Activated CD4-positive, alpha-beta T cell treated with anti-CD3 and anti-CD28 coated beads, Interleukin-10, Interleukin-2, amounts not matched to agents 100 ng/mL and 50 ng/mL, durations not matched to agents 16 hours and 8 hours (primary cell): ENCODE results near the gene SLC36A2.
"Not testable (repeated sequence)": the region's sequence is repeated elsewhere in the genome, so short reads cannot be mapped to it uniquely, and the experiment has no call there.

Experiments used
- DNase-seq: peaks from one replicate; pipeline ENCODE4 v3.0.0-alpha.2; 2020

SLC36A2 gene

DNA sequence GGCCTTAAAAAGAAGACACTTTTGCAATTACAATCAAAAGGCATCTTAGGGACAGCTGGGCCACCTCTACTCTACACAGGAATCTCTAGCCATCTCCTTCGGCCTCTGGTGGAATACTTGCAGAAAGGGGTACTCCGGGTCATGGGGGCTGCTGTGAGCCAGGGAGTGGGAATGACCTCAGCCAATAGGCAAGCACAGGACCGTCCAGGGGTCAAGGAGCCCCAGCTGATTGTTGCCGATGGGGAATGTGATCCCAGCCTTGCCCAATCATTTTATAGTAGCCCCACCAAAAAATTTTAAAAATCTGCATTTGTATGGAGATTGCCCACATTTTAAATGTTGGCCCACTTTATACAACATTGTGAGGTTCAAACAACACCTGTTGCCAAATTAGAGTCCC is 26.9 kb downstream of the SLC36A2 start:
- DNase-seq: no peak

DNA sequence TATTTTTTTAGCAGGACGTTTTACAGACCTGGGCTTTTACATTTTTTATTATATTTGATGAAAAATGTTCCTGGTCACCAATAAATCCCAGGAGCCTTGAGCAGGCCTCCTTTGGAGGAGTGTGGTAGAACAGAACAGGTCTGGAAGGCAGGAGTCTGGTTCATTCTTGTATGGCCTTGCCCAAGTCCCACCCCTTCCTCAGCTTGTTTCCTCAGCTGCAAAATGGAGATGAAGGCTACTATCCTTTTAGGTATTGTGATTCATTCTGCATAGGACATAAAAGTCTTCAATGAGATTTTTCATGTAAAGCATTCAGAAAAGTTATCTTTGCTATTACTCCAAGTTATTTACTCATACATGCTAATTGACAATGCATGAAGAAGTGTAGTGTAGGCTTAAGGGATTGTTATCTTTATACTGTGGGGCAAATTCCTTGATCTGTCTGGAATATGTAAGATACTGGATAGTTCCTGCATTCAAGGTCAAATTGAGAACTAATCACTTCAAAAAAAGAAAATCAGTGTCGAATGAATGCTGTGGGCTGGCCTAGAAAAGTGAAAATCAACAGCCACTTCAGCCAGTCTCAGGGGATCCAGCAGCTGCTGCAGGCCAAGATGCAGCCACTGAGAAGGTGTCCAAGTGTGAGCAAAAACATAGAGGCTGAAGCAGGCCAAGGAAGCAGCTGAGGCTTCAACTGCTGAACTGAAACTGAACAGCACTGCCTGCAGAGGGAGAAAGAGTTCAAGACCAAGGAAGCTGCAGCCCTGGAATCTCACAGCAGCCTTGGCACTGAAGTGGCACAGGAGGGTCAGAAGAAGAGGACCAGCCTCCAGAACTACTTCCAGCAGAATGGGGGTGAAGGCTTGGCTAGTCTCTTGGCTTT is 28.3 kb downstream of the SLC36A2 start:
- DNase-seq: no peak

DNA sequence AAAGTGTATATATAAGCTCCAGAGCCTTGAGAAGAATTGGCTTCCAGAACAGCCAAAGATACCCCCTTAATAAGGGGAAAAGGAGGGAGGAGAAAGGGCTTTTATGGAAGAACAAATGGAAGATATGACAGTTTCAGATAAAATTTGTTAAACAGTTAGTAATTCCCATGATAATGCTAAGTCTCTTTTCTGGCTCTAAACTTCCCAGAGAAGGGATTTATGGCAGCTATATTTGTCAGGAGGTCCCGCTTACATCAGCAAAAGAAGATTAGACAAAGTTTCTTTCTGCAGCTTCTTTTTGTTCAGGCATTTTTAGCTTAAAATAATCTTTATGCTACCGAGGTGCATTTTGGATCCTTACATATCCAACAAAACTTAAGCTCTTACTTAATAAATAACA is 29.5 kb downstream of the SLC36A2 start:
- DNase-seq: no peak

DNA sequence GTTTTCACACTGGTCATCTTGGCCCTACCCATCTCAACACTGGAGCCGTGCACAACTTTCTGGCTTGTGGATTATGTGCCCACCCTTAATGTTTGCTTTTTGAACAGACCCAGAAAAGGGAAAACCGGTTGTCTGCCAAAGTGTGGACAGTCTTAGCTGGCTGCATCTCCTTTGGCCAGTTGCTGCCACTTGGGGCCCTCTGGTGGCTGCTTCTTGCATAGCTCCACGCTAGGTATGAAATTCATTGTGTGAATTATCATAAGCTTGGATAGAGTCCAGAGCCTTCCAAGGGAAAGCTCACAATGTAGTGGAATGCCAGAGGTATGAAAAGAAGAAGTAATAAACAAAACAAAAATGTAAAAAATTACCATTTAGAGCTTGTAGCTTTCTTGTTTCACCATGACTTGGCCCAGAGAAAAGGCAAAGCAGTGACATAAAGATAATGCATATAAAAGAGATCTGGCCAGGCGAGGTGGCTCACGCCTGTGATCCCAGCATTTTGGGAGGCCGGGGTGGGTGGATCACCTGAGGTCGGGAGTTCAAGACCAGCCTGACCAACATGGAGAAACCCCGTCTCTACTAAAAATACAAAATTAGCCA is 31.3 kb downstream of the SLC36A2 start:
- DNase-seq: peak; percentile 58

DNA sequence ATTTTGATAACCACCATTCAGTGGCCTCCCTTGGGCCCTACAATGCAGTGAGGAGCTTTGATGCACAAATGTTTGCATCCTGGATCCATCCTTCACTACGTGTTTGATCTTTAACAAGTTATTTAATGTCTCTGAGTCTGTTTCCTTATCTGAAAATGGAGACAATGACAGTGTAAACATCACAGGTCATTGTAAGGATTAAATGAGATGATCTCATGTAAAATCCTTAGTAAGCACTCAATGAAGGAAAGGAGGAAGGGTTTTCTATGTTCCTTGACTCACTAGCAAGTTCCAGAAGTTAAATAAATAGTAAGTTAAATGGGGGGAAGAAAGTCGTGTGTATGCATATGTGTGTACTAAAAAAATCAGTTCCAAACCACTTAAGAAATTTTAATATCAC is 34.0 kb downstream of the SLC36A2 start:
- DNase-seq: no peak

DNA sequence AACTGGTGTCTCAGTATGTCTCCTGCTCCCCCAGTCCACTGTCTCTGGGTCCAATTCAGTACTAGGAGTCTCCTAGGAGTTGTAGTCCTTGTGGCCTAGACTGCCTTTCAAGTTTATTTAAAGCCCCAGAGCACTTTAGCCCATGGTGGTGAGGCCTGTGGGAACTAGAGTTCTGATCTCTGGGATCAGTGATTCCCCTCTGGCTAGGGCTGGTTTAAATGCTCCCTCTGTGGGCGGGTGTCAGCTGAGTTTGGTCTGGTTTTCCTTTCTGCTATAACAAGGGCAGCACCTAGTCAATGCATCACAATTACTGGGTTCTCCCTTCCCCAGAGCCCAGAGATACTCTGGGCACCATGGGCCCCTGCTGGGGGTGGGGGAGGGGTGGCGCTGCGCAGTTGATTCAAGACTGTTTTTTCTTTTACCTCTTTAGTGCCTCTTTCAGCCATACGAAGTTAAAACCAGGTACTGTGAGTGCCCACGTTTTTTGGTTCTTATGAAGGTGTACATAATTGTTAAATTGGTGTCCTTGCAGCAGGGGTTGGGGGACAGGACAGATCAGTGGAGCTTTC is 34.5 kb downstream of the SLC36A2 start:
- DNase-seq: no peak

DNA sequence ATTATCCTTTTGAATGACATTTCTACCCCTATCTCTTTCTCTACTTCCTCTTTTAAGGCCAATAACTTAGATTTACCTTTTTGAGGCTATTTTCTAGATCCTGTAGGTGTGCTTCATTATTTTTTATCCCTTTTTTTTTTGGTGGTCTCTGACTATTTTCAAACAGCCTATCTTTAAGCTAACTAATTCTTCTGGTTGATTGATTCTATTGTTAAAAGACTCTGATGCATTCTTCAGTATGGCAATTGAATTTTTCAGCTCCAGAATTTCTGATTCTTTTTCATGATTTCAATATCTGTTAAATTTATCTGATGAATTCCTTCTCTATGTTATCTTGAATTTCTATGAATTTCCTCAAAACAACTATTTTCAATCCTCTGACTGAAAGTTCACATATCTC is 36.4 kb downstream of the SLC36A2 start:
- DNase-seq: no peak

DNA sequence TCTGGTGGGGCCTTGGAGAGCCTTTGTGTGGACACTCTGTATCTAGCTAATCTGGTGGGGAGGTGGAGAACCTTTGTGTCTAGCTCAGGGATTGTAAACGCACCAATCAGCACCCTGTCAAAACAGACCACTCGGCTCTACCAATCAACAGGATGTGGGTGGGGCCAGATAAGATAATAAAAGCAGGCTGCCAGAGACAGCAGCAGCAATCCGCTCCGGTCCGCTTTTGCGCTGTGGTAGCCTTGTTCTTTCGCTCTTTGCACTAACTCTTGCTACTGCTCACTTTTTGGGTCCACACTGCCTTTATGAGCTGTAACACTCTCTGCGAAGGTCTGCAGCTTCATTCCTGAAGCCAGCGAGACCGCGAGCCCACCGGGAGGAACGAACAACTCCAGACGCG is 37.5 kb downstream of the SLC36A2 start:
- not testable (repeated sequence) for DNase-seq

DNA sequence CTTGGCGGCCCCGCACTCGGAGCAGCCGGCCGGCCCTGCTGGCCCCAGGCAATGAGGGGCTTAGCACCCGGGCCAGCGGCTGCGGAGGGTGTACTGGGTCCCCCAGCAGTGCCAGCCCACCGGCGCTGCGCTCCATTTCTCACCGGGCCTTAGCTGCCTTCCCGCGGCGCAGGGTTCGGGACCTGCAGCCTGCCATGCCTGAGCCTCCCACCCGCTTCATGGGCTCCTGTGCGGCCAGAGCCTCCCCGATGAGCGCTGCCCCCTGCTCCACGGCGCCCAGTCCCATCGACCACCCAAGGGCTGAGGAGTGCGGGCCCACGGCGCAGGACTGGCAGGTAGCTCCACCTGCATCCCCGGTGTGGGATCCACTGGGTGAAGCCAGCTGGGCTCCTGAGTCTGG is 38.1 kb downstream of the SLC36A2 start:
- DNase-seq: not testable (repeated sequence)

DNA sequence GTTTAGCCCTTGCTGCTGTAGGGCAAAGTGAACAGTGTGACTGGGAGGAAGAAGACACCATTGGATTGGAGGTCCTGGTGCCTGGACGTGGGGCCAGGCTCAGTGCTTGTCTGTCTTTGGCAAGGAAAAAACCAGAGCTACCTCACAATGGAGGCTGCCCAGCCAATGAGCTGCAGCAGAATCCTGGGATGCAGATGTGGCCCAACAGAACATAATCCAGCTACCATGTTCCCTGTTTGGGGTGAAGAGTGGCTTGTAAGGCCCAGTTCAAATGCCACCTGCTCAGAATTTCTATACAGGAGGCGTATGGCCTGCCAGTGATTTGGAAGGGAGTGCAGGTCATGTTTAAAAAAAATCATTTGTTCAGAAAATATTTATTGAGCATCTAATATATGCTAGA is 43.7 kb downstream of the SLC36A2 start, which contains the start of gene SLC36A3:
Gene SLC36A3, minus strand, starts transcription at position 101 of the 400 bp plus-strand sequence. CDS start 412 bp downstream, outside the sequence.
- DNase-seq: no peak

DNA sequence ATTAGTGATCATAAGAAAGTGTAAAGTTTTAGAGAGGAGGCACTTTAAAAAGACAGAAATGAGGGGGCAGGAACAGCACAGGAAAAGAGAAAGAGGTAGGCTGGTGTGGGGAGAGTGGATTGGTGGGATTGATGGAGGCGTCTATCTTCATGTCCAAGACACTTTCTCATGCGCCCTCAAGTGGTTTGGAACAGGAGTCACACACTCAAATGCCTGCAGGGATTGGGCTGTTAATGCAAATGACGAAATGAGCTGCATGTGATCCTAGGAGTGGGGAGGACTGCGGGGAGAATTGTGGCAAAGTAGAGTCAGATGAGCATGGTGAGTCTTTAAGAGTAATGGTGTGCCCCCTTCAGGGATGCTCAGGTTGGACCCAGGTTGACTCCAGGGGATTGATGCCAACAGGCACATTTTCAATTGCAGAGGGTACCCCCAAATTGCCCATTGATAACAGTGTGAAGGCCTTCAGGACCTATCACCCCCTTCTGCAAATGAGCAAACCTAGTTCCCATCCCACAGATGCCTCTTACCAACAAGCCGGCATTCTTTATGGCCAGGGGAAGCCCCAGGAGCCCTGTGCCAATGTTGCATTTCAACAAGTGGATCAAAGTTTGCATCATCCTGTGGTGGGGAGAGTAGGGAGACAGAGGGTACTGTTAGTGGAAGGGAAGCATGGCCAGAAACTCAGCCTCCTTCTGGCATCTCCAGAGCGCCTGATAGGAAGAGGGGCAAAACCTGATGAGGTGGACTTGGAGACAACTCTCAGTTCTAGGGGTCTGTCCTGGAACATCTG is 49.1 kb downstream of the SLC36A2 start:
- peak; percentile 71 for DNase-seq

DNA sequence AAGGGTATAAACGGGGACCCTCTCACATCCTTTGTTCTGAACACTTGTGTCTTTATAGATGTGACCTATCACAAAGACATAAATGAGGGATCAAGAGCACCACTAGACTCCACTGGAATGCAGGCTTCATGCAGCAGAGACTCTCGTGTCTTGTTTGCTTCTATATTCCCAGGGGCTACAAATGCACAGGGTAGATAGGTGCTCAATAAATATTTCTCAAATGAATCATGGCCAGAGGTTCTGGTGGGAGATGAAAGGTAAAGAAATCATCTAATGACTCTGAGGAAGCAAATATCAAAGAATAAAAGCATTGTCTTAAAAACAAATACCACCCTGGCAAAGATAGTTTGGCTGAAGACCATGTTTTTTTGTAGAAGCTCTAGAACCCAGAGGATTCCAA is 50.4 kb downstream of the SLC36A2 start:
- DNase-seq: no peak

DNA sequence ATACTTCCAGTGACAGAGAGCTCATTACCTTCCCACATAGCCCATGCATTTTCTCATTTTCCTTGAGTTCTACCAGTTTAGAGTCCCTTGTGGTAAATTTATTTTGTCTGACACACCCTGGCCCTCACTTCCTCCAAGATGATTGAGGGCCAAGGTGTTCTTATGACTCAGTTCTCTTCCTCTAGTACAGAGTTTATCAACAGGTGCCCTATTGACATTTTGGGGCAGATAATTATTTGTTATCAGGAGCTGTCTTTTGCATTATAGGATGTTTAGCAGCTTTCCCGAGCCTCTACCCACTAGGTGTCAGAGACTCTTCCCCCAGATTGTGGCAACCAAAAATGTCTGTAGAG is 50.9 kb downstream of the SLC36A2 start:
- no peak for DNase-seq

DNA sequence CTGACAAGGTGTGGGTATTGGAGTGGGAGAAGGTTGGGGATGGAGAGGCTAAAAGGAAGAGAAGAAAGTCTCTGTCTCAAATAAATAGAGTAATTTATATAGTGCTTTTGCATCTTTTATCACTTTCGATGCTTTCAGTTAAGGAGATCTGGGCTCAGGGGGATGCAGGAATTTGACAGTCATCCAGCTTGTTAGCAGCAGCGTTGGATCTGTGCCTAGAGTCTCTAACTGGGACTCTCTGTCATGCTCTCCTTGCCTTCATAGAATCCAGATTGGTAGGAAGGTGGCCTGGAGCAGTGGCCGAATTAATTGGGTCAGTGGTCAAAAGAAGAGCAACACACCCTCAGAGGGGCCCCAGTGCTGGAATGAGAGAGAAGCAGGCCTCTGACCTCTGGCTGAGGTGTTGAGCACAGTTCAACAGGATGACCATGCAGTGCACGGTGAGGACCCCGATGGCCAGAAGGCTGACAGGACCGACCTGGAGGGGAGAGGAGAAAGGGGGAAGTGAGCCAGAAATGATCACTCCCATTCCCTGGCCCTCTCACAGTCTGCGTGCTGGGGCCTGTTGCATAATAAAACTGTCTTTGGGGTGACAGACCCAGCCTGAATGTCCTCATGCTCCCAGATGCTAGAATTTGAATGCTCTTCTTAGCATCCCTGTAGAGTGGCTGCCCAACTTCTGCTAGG is 51.4 kb downstream of the SLC36A2 start:
- no peak for DNase-seq

DNA sequence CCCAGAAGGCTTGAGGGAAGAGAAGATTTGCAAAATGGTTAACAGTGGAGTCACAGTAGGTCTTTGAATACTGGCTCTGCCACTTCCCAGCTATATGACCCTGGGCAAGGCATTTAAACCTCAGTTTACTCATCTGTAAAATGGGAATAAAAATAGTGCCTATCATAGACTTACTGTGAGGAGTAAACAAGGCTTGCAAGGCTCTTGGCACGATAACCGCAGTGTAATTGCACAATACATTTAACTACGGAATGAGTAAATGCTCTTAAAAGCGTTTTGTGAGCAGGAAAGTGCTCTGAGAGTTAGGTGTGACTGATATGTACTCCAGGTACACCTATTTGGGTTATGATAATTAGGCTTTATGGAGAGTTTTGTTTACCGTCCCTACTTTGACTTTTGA is 52.2 kb downstream of the SLC36A2 start:
- DNase-seq: no peak

DNA sequence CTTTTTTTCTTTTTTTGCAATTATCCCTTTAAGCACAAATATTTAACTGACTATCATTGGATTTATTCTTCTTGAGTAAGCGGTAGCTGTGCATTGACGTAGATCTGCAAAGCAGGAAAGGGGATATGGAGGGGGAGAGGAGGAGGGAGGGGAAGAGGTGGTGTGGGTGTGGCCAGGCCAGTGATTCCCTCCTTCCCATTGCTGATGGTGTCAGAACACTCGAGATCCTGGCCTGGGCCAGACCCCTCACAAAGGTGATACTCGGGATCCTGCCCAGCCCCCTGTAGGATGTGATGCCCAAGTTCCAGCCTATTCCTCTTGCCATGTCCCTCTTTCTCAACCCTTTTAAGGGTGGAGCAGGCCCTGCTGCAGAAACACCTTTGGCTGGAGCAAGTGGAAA is 53.7 kb downstream of the SLC36A2 start:
- DNase-seq: no peak

DNA sequence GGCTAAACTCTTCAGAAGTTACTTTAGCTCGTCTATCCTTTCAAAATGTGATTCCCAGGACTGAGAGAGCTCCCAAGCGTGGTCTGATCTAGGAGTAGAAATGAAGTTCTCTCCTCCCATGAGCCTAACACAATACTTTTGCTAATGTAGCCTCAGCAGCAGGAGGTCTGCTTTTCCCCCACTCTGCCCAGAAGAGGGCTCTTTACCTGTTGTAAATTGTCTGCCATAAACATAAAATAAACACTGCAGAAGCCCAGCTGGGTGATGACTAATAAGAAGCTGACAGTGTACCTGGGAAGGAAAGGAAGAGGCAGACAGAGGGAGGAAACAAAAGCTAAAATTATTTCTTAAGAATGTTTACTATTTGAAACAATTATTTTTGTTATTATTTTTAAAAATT is 59.2 kb downstream of the SLC36A2 start:
- DNase-seq: peak; percentile 8

DNA sequence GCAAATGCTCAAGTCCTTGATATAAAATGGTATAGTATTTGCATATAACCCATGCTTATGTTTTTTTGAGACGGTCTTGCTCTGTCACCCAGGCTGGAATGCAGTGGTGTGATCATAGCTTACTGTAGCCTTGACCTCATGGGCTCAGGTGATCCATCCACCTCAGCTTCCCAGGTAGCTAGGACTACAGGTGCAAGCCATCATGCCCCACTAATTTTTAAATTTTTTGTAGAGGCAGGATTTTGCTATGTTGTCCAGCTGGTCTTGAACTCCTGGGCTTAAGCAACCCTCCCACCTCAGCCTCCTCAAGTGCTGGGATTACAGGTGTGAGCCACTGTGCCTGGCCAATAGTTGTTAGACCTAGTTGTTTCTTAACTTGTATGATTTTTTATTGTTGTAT is 61.1 kb downstream of the SLC36A2 start:
- no peak for DNase-seq

DNA sequence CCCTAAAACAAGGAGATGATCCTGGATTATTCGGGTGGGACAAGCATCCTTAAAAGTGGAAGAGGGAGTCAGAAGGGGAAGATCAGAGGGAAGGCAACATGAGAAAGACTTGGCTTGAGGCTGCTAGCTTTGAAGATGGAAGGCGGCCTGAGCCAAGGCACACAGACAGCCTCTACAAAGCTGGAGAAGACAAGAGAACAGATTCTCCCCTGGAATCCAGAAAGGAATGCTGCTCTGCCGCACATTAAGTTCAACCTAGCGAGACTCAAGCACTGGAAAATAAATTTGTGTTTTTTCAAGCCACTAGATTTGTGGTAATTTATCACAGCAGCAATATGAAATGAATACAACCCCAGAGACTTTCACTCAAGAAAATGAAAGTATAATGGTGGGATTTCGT is 61.7 kb downstream of the SLC36A2 start:
- no peak for DNase-seq

DNA sequence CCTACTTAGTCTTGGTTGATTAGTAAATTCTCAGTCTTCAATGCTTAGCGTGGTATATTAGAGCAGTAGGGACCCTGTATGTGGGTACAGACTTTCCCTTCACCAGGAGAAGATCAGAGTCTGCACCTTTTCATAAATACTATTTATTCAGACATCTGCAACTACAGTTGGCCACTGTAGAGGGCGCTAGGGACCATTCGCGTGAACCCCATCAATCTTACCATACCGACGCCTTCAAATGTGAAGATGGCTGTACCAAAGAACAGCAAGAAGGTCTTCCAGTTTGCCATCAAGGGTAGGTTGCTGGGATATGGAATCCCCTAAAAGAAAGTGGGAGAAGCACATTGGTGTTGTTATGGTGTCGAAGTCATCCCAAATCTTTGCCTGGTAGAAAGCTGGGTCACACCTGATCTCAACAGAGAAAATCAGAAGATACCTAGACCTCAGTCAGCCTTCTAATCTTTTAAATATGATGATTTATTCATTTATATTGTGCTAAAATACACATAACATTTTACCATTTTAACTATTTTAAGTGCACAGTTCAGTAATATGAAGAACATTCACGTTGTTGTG is 62.9 kb downstream of the SLC36A2 start:
- peak; percentile 7 for DNase-seq

DNA sequence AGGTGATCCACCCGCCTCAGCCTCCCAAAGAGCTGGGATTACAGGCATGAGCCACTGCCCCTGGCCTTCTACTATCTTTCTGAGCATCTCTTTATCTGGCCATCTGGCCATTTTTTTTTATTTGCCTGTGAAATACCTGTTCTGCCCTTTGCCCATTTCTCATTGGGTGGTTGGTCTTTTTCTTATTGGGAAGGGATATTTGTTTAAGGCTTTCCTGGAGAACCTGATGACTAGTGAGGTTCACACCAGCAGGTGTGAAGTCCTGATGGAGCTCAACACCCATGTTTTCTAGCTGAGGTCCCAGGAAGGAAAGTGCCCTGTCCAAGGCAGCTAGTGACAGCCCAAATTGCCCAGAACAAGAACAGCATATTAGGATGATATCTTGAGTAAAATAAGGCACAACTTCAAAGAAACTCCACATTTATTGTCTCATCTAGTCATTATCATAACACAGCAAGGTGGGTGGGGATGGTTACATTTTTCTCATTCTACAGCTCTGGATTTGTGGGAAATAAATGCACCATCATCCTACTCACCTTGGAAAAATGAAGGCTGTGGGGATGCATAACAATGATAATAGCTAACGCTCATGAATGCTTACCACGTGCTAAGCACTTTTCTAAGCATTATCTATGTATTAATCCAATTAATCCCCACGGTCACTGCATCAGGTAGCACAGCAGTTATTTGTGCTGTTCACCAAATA is 64.1 kb downstream of the SLC36A2 start:
- DNase-seq: no peak
